GM21619 (cell line): ENCODE results near the gene MRPL33.

ENCODE experiments used
- ATAC-seq: cut with Tn5 transposase; IDR thresholded peaks from one replicate; pipeline ENCODE4 v1.9.1; 2021; ENCODE audit not compliant: unreplicated experiment

MRPL33 gene

GRCh38 chr2:27776097-27776496, 4.6 kb downstream of the MRPL33 start:
- ATAC-seq = no peak

GRCh38 chr2:27776696-27777095, 5.2 kb downstream of the MRPL33 start:
- ATAC-seq = no peak

GRCh38 chr2:27779417-27780055, 8.0 kb downstream of the MRPL33 start:
- ATAC-seq = no peak

DNA sequence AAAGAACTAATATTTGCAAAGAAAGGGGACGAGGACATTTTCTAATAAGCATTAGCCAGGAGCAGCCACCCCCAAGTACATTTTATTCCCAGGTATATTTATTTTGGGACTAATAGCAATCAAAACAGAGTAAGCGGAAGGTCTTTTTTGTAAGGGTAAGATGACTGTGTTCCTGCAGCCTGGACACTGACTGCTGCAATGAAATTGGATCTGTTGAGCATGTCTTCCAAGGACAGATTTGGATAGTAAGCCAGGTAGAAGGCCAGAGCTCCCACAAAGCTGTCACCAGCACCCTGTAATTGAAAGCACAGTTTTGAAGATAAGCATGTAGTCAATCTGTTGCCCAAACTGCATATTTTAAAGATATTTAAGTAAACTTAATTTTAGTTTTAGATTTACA, 10.0 kb downstream of the MRPL33 start:
- no peak for ATAC-seq

GRCh38 chr2:27782701-27783100, 11.2 kb downstream of the MRPL33 start:
- no peak for ATAC-seq

DNA sequence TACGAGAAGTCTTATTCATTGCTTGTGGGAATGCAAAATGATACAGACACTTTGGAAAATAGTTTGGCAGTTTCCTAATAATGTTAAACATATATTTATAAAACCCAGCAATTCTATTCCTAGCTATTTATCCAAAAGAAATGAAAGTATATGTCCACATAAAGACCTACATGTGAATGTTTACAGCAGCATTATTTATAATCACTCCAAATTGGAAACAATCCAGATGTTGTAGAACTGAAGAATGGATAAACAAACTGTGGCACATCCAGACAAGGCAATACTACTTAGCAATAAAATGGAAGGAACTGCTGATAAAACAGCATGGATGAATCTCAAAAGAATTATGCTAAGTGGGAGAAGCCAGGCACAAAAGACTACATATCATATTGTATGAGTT, 19.3 kb downstream of the MRPL33 start:
- ATAC-seq = no peak

DNA sequence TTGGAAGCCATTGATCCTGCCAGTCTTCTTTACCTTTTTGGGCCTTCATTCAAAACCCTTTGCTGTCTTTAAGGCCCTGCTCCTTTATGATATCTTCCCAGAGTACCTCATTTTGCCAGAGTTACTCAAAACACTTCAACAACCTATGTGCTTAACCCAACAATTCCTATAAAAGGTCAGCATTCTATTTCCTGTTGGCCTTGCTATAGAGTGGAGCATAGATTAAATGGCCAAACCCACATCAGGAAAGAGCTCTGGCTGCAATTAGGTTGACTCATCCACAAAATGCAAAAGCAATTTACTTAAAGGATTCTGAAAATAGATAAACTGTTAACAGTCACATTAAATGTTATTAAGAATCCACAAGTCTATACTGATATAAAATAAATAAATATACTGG, 21.2 kb downstream of the MRPL33 start:
- ATAC-seq = no peak

- ATAC-seq = no peak
Measured at GRCh38 chr2:27795093-27795834, 23.7 kb downstream of the MRPL33 start.

GRCh38 chr2:27795868-27796277, 24.4 kb downstream of the MRPL33 start:
- no peak for ATAC-seq

GRCh38 chr2:27796791-27797765, 25.6 kb downstream of the MRPL33 start:
- ATAC-seq = no peak

DNA sequence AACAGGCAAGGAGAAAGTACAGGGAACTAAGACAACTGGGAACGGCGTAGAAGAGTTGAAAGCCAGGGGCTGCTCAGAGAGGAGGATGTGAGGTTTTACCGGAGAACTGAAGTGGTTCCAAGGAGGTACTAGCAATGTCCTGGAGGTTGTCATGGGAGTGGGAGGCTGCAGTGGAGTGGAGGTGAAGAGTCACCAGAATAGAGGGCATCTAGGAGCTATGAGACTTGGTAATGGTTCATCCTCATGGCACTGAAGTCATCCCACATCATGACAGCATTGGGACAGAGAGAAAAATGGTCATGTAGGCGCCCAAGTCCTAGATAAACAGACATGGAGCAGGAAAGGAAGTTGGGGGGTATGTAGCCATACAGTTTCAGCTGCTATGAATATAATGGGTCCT, 26.3 kb downstream of the MRPL33 start:
- no peak for ATAC-seq

- no peak for ATAC-seq
Measured at GRCh38 chr2:27798486-27798885, 27.0 kb downstream of the MRPL33 start.

- ATAC-seq = no peak
Measured at GRCh38 chr2:27798948-27799645, 27.6 kb downstream of the MRPL33 start.

DNA sequence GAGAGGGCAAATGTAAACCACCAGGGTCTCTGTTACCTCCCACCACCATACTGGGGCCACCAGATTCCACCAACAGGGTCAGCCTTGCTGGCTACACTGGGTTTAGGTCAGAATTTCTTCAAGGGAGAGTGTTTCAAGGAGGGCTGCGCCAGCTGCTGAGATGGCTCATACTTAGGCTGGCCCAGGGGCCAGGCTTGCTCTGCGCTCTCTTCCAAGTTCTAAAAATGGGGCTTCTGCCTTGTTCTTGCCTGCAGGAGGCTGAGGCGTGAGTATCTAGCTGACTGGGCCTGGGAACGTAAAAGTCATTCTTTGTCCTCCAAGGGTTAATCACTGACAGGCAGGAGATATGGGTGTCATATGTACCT, 28.1 kb downstream of the MRPL33 start:
- ATAC-seq = no peak

GRCh38 chr2:27800856-27801255, 29.3 kb downstream of the MRPL33 start:
- ATAC-seq = no peak

GRCh38 chr2:27802547-27802946, 31.0 kb downstream of the MRPL33 start:
- no peak for ATAC-seq

- ATAC-seq = no peak
Measured at GRCh38 chr2:27803046-27803445, 31.5 kb downstream of the MRPL33 start.

DNA sequence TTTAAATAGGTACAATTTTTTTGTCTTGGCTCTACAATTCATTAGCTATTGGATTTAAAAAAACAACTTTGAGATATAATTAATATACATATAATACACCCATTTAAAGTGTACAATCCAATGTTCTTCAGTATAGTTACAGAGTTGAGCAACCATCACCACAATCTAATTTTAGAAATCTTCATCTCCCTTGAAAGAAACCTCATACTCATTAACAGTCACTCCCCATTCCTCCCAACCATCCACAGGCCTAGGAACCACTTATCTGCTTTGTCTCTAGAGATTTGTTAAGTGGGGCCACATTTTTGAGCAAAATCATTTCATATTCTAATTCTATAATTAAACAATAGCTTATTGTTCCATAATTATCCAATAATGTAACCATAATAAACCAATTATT, 32.6 kb downstream of the MRPL33 start:
- no peak for ATAC-seq

GRCh38 chr2:27805180-27805579, 33.7 kb downstream of the MRPL33 start:
- no peak for ATAC-seq

GRCh38 chr2:27806311-27807059, 35.0 kb downstream of the MRPL33 start:
- no peak for ATAC-seq
